ENCODE data around the gene ZNF518B. TPM values are rescaled to one million over a fixed set of nuclear protein-coding genes. Genes with fewer than 3 reads are reported as not detected.

The ZNF518B gene
- total RNA-seq, 1 donor from 2014 or later: 30.0 TPM

Other genes starting within 250 kb of the ZNF518B start
- not detected in 2 replicates for gene CLNK, start 227.3 kb upstream of the ZNF518B start, total RNA-seq

Measured in T-helper 1 cell treated with Interleukin-12 subunit alpha and Interleukin-12 subunit beta and Interleukin-4 antibody, amounts not matched to agents 30 ng/mL and 1 ng/mL, for 36 hours (primary cell).